ENCODE measurements around the gene CELF2.

CELF2 gene

GRCh38 chr10:11284291-11285085 is 266.8 kb downstream of the CELF2 start:
- DNase-seq: no peak

GRCh38 chr10:11285171-11285570 is 267.5 kb downstream of the CELF2 start:
- DNase-seq: no peak

- no peak for DNase-seq
Measured at GRCh38 chr10:11286261-11286852, 268.7 kb downstream of the CELF2 start.

- DNase-seq: no peak
Measured at GRCh38 chr10:11288302-11288701, 270.6 kb downstream of the CELF2 start.

- DNase-seq: no peak
Measured at GRCh38 chr10:11290156-11290890, 272.7 kb downstream of the CELF2 start.

- DNase-seq: no peak
Measured at GRCh38 chr10:11292576-11293302, 275.1 kb downstream of the CELF2 start.

- DNase-seq: no peak
Measured at GRCh38 chr10:11293332-11293731, 275.7 kb downstream of the CELF2 start.

- no peak for DNase-seq
Measured at GRCh38 chr10:11294831-11295450, 277.3 kb downstream of the CELF2 start.

- DNase-seq: no peak
Measured at GRCh38 chr10:11295492-11295891, 277.8 kb downstream of the CELF2 start.

- DNase-seq: no peak
Measured at GRCh38 chr10:11297136-11297535, 279.5 kb downstream of the CELF2 start.

GRCh38 chr10:11298116-11298515 is 280.4 kb downstream of the CELF2 start:
- DNase-seq: no peak

- no peak for DNase-seq
Measured at GRCh38 chr10:11299125-11299524, 281.5 kb downstream of the CELF2 start.

GRCh38 chr10:11300026-11300425 is 282.4 kb downstream of the CELF2 start:
- no peak for DNase-seq

- no peak for DNase-seq
Measured at GRCh38 chr10:11300563-11300962, 282.9 kb downstream of the CELF2 start.

GRCh38 chr10:11301571-11302111 is 284.0 kb downstream of the CELF2 start:
- DNase-seq: no peak

- DNase-seq: no peak
Measured at GRCh38 chr10:11302181-11302580, 284.5 kb downstream of the CELF2 start.

GRCh38 chr10:11303361-11304170 is 285.9 kb downstream of the CELF2 start:
- no peak for DNase-seq

- no peak for DNase-seq
Measured at GRCh38 chr10:11304906-11305585, 287.4 kb downstream of the CELF2 start.

GRCh38 chr10:11305825-11306593 is 288.3 kb downstream of the CELF2 start:
- no peak for DNase-seq

- no peak for DNase-seq
Measured at GRCh38 chr10:11307004-11307403, 289.3 kb downstream of the CELF2 start.

Data from 8988T (cell line).